Suppressor macrophage treated with lipopolysaccharide for 4 hours (primary cell): ENCODE measurements around the gene HOXA9.

Source experiments
- DNase-seq: peaks from one replicate; pipeline ENCODE4 v3.0.0-alpha.2; 2020

The HOXA9 gene

DNA sequence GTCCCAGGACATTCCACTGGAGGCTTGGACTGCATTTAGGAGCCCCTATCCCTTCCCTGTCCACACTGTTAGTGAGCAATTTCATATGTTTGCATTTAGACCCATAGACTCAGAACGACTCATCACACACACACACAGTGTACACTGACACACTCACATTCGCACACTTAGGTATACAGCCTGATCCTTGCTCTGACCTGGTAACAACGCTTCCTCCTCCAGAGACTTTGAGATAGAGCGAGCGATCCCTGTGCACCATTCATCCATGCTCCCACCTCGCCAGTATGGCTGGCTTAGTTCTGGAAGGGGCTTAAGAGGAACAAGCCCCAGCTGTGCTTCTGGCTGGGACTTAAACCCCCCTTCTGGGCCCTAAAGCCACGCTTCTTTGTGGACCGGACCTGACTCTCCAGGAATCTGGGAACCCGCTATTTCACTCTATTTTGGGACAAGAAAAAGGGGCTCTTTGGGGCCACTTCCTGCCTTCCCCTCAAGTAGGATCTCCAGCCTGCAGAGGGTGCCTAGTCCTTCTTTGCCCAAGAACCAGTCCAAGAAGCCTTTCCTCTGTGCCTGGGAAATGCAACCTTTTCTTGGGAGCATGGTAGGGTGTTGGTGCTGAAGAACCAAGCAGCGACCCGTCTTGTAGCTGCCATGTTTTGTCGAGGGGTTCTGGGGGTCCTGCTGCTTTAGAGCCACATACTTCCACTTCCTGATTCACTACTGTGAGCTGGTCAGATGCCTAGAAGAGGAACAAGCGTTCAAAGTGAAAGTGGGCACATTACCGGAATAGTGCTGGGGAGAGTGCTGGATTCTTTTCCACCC lies 35.6 kb upstream of the HOXA9 start:
- peak; percentile 77 for DNase-seq

DNA sequence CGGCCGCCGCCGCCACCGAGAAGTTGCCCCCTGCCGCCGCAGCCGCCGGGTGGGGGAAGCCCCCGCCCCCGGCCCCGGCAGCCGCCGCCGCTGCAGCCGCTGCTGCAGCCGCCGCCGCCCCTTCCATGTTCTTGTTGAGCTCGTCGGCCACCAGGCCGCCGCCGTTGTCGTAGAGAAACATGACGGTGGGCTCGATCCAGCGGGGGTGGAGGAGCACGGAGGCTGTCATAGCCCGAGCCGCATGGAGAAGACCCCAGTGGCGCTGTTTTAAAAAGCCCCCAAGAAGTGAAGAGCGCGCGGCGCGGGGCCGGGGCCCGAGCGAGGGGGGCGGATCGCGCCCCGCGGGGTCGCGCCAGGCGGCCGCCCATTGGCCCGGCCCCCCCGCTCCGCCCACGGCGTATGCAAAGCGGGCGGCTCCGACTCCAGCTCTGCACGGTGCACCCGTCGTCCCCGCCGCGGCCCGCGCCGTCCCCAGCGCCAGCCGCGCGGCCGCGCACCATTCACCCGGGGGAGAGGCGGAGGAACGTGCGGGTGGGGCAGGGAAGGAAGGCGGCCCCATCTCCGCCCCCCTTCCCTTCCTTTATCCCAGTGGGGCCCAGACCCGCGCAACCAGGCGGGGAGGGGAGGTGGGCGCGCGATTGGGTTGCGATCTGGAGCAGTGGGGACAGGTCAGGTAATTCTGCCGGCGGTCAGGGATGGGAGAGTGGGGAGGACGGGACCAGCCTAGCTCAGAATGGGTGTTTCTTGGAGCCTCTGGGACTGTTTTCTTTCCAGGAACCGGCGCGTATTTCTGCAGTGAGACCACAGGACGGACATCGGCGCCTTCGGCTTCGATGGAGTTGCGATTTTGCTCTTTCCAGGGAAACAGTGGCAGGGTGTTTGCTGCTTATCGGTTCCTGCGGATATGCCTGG lies 34.8 kb upstream of the HOXA9 start, which contains the start of gene HOXA13:
HOXA13 (minus strand) TSS at position 243 of the 912 bp plus-strand sequence; CDS start at position 229, 14 bp downstream.
- no peak for DNase-seq

GRCh38 chr7:27198871-27199801 lies 33.8 kb upstream of the HOXA9 start:
- DNase-seq, result peak; percentile 21

DNA sequence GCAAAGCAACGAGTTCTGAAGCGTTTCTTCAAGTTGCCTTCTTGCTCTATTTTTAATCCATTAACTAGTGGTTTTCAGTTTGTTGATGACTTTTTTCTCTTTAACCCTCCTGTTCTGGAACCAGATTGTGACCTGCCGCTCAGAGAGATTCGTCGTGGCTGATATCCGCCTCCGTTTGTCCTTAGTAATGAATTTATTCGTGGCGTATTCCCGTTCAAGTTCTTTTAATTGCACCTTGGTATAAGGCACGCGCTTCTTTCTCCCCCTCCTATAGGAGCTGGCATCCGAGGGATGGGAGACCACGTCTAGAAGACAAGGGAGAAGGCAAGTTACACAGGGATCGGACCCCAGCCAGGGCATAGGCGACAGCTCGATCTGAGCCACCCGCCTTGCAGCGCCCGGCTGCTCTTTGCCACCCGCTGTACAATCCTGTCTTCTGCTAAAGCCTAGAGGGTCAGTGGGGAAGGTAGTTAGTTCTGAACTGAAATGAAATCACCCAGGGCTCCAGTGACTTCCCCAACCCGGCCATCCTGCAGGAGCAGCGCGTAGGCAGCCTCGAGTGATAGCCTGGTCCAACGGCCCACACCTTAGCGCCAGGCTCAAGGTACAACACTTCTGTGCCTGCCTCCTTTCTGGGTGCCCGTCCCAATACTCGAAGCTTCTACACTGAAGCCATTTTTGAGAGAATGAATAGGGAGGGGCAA lies 33.0 kb upstream of the HOXA9 start:
- no peak for DNase-seq

DNA sequence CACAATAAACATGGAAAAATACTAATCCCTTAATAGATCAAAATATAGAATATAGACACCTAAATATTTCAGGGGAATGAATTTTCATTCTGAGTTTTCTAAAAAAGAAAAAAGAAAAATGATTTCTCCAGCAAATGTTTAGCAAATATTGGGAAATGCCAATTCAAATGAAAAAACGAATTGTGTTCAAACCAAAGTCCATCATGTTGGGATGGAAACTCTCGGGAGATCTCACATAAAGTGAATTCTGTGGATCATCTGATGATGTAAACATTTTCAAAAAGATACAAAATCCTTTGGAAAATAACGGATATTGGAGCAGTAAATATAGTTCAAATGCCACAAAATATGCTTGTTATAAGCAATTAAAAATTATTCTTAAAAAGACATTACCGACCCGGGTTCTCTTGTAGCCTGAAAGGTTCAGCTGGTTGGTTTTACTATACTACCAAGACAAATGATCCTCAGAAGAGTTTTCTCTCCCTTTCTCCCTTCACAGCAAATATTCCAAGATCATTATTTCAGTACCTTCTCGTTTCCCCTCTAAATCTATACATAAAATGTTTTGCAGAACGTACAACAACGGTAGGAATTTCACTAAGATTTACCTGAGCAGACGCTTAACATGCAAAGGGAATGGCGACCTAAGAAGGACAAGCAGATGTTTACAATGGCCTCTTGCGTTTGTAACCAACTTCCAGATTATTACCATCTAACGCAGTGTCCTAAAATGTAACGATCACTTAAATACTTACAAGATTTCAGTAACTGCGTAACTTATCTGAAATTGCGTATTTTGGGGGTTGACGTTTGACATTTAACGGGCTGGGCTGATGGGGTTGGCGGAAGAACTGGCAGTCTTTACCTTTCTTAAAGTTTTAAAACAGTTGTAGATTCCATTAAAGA lies 32.1 kb upstream of the HOXA9 start:
- no peak for DNase-seq

DNA sequence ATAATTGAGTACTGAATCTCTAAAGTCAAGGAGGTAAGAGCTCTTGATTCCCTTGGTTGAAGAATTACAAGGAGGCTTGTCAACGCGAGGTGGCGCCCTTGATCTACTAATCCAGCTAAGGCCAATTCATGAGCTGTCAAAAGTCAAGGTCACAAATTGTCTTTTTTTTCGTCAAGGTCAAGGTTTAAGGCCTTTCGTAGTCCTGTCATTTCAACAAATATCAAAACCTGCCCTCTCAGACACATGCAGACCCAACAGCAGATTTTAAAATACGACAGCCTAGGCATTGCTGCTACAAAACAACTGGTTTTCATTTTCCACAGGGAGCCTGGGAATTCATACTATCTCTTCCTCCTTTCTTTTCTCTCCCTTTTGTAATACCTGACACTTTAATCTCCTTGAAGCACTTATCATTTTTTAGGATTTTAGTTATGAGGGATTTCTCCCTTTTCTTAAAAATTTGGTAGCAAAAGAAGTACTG lies 31.0 kb upstream of the HOXA9 start:
- DNase-seq, result peak; percentile 84

GRCh38 chr7:27194686-27195379 lies 29.5 kb upstream of the HOXA9 start:
- no peak for DNase-seq

- DNase-seq, result no peak
Measured at GRCh38 chr7:27194002-27194352, 28.6 kb upstream of the HOXA9 start.

DNA sequence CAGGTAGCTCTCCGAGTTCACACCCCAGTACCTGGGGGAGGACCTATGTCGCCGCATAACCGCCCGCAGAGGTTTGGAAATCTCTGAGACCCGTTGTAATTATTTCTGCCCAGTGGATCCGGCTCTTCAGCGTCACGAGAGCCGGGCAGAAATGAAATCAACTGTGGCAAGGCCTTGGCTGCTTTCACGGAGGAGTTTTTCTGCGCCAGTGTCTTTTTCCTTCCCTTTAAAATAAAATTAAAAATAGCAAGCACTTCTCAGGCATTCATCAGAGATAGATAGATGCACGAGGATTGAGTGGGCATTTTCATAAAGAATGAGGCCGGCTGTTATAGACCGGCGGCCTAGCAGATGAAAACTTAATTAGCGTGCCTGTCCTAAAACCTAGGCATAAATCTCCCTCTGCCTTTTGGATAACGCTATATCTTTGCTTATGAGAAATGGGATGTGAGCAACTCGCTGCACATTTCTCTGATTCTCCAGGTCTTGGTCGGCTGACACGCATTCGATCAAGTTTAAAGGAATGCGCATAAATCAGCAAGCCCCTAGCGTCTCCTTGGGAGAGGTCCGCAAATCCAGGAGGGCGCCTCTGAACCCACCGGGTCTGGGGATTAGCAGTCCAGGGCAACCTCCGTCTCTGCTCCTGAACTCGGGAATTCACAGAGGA lies 28.1 kb upstream of the HOXA9 start:
- no peak for DNase-seq

- peak; percentile 72 for DNase-seq
Measured at GRCh38 chr7:27192546-27193334, 27.4 kb upstream of the HOXA9 start.

- no peak for DNase-seq
Measured at GRCh38 chr7:27191833-27192545, 26.7 kb upstream of the HOXA9 start.

DNA sequence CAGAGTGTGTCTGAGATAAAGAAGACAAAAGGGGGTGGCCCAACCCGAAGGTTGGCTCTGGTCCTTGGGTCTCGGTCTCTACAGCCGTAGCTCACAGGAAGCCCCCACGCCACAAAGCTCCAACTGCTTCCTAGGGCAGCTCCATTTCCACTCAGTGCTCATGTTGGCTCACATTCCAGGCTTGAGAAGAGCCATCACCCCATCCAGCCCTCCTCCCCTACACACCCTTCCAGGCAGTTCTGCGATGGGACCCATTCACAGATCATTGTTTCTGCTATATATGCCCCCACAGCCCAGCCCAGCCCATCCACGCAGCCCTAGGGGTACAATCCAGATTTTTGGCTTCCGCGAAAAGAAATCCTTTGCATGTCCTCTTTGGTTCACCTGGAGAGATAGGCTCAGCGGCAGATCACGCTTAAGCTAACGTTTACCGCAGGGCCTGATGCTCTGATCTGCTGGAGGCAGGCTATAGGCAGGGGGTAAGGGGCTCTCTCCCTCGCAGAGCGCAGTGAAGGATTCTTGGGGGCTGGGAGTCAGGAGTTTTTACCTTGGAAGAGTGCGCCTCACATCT lies 25.9 kb upstream of the HOXA9 start:
- DNase-seq, result no peak

- DNase-seq, result no peak
Measured at GRCh38 chr7:27189997-27190748, 24.8 kb upstream of the HOXA9 start.

GRCh38 chr7:27189295-27189996 lies 24.1 kb upstream of the HOXA9 start:
- DNase-seq, result no peak

DNA sequence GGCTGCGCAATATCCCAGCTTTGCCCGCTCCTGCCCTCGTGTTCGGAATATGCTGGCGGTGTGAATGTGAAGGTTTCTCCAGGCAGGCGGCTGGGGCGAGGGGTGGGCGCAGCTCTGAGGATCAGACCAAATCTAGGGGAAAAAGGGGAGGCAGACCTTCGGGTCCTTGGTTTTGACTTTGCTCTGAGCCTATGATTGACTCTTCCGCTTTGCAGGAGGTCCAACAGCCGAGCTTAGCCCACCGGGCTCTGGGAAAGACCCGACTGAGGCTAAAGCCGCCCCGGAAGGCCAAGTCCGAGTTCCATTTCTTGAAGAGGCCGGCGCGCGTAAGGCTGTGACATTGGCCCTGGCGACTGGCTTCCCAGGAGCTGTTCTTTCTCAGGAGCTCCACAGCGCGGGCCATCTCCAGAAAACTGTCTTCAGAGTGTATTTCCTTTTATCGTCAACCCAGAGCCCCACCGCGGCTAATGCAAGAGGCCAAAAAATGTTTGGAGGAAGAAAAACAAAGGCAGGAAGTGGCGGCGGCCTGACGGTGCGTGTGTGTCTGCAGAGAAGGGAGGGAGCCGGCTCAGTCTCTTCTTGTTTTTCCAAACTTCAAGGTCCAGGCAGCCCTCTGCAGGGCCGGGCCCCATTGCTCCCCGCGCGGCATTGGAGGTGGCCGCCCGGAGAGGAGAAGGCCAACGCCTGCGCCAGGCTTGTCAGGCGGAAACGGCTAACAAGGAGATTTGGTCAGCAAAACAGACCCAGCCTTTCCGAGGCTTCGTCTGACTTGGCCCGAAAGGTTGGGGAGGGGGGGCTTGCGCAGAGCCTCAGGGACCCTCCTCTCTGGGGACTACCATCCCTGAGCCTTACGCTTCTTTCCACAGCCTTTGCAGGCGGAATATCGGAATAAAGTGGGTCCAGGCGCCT lies 23.3 kb upstream of the HOXA9 start:
- DNase-seq, result no peak
